GM12872 (cell line): ENCODE results near the gene CACNG5.

Source experiments
- CTCF ChIP-seq: IDR thresholded peaks from 3 replicates; pipeline ENCODE4 v1.5.1; 2011; ENCODE audit warnings: low read depth, mild to moderate bottlenecking, low read length, moderate library complexity; ENCODE audit not compliant: insufficient read depth

CACNG5 gene

GRCh38 chr17:66841328-66841727, 6.4 kb downstream of the CACNG5 start:
- no peak for TF ChIP-seq CTCF

GRCh38 chr17:66841744-66842143, 6.8 kb downstream of the CACNG5 start:
- TF ChIP-seq CTCF: no peak

- TF ChIP-seq CTCF: no peak
These were observed 7.6 kb downstream of the CACNG5 start for GRCh38 chr17:66842505-66842904.

- TF ChIP-seq CTCF: no peak
These were observed 8.0 kb downstream of the CACNG5 start for GRCh38 chr17:66842959-66843358.

- TF ChIP-seq CTCF: no peak
These were observed 8.7 kb downstream of the CACNG5 start for GRCh38 chr17:66843627-66844026.

GRCh38 chr17:66847704-66848103, 12.8 kb downstream of the CACNG5 start:
- TF ChIP-seq CTCF: no peak

- no peak for TF ChIP-seq CTCF
These were observed 13.6 kb downstream of the CACNG5 start for GRCh38 chr17:66848496-66848895.
